B cell (primary cell): ENCODE data around the gene OR10AD1.

Experiments used
- EZH2 ChIP-seq: IDR thresholded peaks from 2 replicates; pipeline ENCODE4 v1.6.1; 2012; ENCODE audit warnings: borderline replicate concordance, low read depth, mild to moderate bottlenecking, moderate library complexity, low read length; ENCODE audit not compliant: insufficient read depth, poor library complexity, severe bottlenecking
- TF ChIP-seq, protein P1 (sequence below): fragments of 200-600 bp; IDR thresholded peaks from one replicate; pipeline ENCODE4 v1.8.0; 2022; ENCODE audit warnings: antibody characterized with exemption, mild to moderate bottlenecking

GRCh38 chr12:48156652-48157017, 46.5 kb downstream of the OR10AD1 start:
- TF ChIP-seq, protein P1, sequence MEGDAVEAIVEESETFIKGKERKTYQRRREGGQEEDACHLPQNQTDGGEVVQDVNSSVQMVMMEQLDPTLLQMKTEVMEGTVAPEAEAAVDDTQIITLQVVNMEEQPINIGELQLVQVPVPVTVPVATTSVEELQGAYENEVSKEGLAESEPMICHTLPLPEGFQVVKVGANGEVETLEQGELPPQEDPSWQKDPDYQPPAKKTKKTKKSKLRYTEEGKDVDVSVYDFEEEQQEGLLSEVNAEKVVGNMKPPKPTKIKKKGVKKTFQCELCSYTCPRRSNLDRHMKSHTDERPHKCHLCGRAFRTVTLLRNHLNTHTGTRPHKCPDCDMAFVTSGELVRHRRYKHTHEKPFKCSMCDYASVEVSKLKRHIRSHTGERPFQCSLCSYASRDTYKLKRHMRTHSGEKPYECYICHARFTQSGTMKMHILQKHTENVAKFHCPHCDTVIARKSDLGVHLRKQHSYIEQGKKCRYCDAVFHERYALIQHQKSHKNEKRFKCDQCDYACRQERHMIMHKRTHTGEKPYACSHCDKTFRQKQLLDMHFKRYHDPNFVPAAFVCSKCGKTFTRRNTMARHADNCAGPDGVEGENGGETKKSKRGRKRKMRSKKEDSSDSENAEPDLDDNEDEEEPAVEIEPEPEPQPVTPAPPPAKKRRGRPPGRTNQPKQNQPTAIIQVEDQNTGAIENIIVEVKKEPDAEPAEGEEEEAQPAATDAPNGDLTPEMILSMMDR, result no peak
- no peak for TF ChIP-seq EZH2
